Right cardiac atrium (tissue), 5 donors: ENCODE data around the gene REC114. TPM values are rescaled to one million over a fixed set of nuclear protein-coding genes. Genes with fewer than 3 reads are reported as not detected.

Source experiments
- ATAC-seq, 2 donors: fragments of 200-7000 bp; cut with Tn5 transposase; one replicate each; pipeline versions ENCODE4 v1.8.0 to v1.9.1; 2020; ENCODE audit warnings: moderate library complexity in 2 of 2, mild to moderate bottlenecking in 1 of 2
- DNase-seq, 3 donors: peaks; one replicate each; pipeline ENCODE4 v3.0.0-alpha.2; 2020
- H3K27ac ChIP-seq: one replicate; pipeline ENCODE4 v1.5.1; 2013; ENCODE audit warnings: mild to moderate bottlenecking, low read length, control low read depth, moderate library complexity
- H3K27me3 ChIP-seq: one replicate; pipeline ENCODE4 v1.6.1; 2013; ENCODE audit not compliant: control insufficient read depth, insufficient read depth
- H3K4me1 ChIP-seq: one replicate; pipeline ENCODE4 v1.6.1; 2013; ENCODE audit warnings: low read length; ENCODE audit not compliant: control insufficient read depth, insufficient read depth
- H3K4me3 ChIP-seq: one replicate; pipeline ENCODE4 v1.5.1; 2013; ENCODE audit warnings: low read length, control low read depth
- H3K9me3 ChIP-seq: one replicate; pipeline ENCODE4 v1.6.1; 2013; ENCODE audit warnings: low read length; ENCODE audit not compliant: control insufficient read depth
- whole genome bisulfite sequencing: extraction: QIAGEN DNeasy Blood & Tissue Kit; methylation state at CpG from one replicate; pipeline ENCODE4 v1.1.7; 2013; 5-methylcytosine and 5-hydroxymethylcytosine counted together
- intact Hi-C, 4 donors: fragments of 100-400 bp; cut with DNase I; formaldehyde crosslinking; loops; one replicate each; pipeline versions ENCODE4 v1.11.0 to v1.14.0; 2022 to 2023
- polyA plus RNA-seq: library from polyadenylated mRNA; stranded (reverse); fragments of 200-250 nt; gene quantifications from one replicate; pipeline ENCODE4 v1.2.3, GENCODE V29; 2013
- total RNA-seq, 4 donors: library from RNA; stranded (reverse); fragmentation: NEBNext Ultra II Directional; extraction: Animal tissue kit (Norgen Biotek cat#: 25700); gene quantifications; one replicate each; pipeline ENCODE4 v1.2.1, GENCODE V29; 2021
- donor health status: healthy with polysubstance abuse.
- donor health status: DM: no; HTN: yes; CAD: no.
- donor health status: DM: no; HTN: no; CAD: no.
- donor health status: DM: no; HTN: yes; CAD: no; lungs with severe emphysema.
- donor health status: DM: yes; HTN: yes; CAD: no.

REC114 gene
- total and polyA plus RNA-seq, 5 donors = 2.6 to 12.1 (median 5.1) TPM

DNA sequence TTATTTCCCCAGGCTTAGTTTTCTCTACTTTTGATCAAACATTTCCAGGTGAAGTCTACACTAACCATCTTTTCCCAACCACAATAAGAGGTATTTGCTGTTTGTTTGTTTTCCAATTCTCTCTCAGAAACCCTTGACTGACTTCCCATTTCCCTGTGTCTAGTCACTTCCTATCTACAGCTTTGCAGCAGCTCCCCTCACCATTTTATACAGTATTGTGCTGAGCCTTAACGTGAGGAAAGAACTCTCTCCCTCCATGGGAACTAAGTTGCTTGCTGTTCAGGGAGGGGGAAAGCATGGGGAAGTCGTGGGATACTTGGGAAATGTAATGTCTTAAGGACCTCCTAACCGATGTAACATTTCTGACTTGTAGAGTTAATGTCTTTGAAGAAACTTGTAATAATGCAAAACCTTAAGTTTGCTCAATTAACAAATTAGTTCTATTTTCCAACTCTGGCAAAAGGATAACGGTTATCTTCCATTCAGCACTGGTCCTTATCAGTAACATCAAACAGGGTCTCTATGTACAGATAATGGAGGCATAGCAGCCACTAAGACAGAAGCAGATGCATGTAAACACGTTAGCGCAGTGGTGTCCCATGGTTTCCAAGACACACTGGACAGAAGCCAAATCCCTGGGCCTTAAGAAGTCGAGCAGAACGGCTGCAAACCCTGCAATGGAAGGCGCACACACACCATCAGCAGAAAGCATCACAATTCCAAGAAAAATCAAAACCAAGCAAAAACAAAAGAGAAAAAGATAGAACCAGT is 150.5 kb downstream of the REC114 start:
- WGBS = 30% methylated on average over 9 of the region's 9 CpGs
- intact Hi-C loops = no loop called here
- ATAC-seq (peak; percentile 27 to 29), DNase-seq (peak in 2 of 3 donors; percentile 26 to 68)
- Histone ChIP-seq H3K4me3 (no peak overlapping the region), H3K9me3 (no peaks in the 10 kb centered on the region), H3K27me3 (no peaks in the 10 kb centered on the region), H3K27ac (no peak overlapping the region), H3K4me1 (peaks cover 13% of the 10 kb centered on the region)

DNA sequence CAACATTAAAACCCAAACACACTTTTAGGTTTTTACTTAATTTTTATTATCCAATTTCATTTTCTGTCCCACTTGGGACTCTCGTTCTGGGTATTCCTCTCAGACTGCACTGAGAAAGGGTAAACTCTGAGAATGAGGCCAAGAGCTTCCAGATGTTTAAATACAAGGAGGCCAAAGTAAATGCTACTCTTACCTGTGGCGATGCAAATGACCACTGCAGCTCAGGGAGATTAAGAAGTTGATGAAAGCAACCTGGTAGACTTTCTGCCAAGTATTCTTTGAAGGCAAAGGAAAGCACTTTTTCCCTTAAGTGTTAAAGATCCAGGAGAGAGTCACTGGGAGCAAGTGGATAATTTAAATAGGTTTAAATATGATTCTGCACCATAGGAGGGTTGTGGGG is 151.1 kb downstream of the REC114 start:
- Histone ChIP-seq H3K9me3 (no peaks in the 10 kb centered on the region), H3K4me3 (no peak overlapping the region), H3K4me1 (peaks cover 19% of the 10 kb centered on the region), H3K27me3 (no peaks in the 10 kb centered on the region), H3K27ac (no peak overlapping the region)
- intact Hi-C loops = no loop called here
- 65% methylated on average over 2 of the region's 2 CpGs for WGBS
- ATAC-seq (no peak), DNase-seq (no peak)

DNA sequence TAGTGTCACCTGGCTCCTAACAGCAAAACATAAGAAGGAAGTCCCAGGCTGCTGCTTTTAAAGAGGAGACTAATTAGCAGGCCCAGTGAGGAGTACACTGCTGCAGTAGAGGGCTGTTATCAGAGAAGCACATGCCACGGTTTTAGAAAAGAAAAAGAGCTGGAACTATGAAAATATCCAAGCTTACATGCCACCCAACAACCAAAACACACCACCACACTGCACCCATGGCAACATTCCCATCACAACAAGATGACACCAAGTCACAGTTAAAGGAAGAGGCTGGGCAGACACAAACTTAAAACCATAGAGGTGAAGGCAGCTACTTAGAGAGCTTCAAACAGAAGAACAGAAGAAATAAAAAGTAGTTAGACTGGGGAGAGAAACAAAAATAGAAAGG is 153.2 kb downstream of the REC114 start:
- no peak overlapping the region for H3K4me3 ChIP-seq
- WGBS = 10% methylated on average over 1 of the region's 1 CpG
- H3K4me1 ChIP-seq = peaks cover 21% of the 10 kb centered on the region
- peak overlapping the region; percentile 9 for H3K27ac ChIP-seq
- intact Hi-C loops = no loop called here
- no peaks in the 10 kb centered on the region for H3K27me3 ChIP-seq
- H3K9me3 ChIP-seq = no peaks in the 10 kb centered on the region
- DNase-seq (no peak), ATAC-seq (peak in 1 of 2 donors; percentile 22)

DNA sequence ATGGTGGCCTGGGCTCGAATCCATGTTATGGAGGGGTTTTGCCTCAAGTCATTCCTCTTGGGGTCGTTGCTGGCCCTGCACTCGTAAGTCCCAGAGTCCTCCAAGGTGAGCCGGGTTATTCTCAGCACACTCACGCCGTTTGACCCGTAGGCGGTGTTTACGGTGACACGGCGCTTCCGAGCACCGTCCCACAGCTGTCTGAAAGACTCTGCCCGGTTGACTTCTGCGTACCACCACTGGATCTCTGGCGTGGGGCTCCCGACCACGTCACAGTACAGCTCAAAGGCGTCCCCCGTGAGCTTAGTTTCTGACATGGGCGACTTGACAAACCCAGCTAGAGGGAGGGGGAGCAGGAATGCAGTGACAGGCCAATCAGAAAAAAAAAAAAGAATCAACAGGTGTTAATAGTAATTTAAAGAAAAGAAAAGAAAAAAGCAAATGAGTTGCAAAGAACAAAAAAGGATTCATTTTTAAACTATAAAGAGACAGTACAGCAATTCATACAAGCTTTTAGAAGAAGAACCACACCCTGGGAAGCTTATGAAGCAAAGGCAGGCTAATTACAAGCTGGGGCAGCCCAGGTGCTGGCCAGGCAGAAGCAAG is 154.2 kb downstream of the REC114 start:
- WGBS = 83% methylated on average over 21 of the region's 21 CpGs
- H3K4me3 ChIP-seq = no peak overlapping the region
- H3K27ac ChIP-seq = no peak overlapping the region
- intact Hi-C loops = no loop called here
- peak in 1 of 3 donors; percentile 38 for DNase-seq
- peak in 1 of 2 donors; percentile 5 for ATAC-seq
- peaks cover 23% of the 10 kb centered on the region for H3K4me1 ChIP-seq
- no peaks in the 10 kb centered on the region for H3K9me3 ChIP-seq
- no peaks in the 10 kb centered on the region for H3K27me3 ChIP-seq

DNA sequence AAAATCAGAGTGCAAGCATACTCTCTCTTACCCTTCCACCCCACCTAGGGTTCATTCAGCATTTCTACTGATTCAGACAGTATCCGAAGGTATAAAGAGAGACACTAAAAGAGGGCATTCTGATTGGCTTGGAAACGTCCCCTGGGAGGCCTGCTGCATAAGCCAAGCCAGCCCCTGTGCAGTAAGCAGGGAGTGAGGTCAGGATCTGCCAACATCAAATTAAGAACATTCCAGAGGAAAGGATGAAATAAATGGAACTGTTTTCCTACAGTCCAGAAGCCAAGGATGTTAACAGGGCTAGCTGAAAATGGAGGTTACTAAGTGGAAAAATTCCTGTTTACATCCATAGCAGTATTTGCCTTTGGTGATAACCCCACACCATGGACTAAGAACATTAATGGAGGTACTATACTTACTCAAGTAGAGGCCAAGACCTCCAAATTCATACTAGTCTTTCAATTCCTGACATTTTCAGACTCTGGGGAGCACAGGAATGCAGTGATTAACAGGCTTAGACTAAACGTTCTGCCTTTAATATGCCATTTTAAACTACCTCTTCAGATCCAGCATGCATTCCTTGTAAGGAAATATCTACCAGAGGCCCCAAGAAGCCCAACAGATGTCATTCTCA is 155.7 kb downstream of the REC114 start:
- ATAC-seq = peak; percentile 9 to 17
- H3K9me3 ChIP-seq = no peaks in the 10 kb centered on the region
- WGBS = 34% methylated on average over 3 of the region's 3 CpGs
- intact Hi-C loops = no loop called here
- no peak overlapping the region for H3K4me3 ChIP-seq
- peaks cover 20% of the 10 kb centered on the region for H3K4me1 ChIP-seq
- H3K27me3 ChIP-seq = no peaks in the 10 kb centered on the region
- no peak overlapping the region for H3K27ac ChIP-seq
- DNase-seq = peak; percentile 38 to 65 (median 60)

DNA sequence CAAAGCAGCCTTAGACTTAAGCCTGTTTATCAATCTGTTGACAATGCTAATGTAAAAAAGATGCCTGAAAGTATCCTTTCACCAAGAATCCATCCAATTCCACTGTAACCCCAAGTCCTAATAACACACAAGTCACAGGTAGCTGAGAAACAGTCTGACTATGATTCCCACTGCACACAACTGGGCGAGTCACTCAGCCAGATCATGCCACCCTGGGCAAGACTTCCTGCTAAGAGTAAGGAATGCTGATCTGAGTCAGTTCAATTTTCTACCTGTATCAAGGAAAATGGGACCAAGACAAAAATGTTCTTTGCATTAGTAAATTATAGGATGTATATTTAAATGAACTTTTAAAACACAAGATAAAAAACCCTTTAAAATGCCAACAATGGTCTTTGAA is 157.0 kb downstream of the REC114 start:
- WGBS = 94% methylated on average over 1 of the region's 1 CpG
- Histone ChIP-seq H3K27me3 (no peaks in the 10 kb centered on the region), H3K4me3 (no peak overlapping the region), H3K9me3 (no peaks in the 10 kb centered on the region), H3K27ac (no peak overlapping the region), H3K4me1 (peaks cover 17% of the 10 kb centered on the region)
- ATAC-seq (no peak), DNase-seq (no peak)
- intact Hi-C loops = no loop called here

DNA sequence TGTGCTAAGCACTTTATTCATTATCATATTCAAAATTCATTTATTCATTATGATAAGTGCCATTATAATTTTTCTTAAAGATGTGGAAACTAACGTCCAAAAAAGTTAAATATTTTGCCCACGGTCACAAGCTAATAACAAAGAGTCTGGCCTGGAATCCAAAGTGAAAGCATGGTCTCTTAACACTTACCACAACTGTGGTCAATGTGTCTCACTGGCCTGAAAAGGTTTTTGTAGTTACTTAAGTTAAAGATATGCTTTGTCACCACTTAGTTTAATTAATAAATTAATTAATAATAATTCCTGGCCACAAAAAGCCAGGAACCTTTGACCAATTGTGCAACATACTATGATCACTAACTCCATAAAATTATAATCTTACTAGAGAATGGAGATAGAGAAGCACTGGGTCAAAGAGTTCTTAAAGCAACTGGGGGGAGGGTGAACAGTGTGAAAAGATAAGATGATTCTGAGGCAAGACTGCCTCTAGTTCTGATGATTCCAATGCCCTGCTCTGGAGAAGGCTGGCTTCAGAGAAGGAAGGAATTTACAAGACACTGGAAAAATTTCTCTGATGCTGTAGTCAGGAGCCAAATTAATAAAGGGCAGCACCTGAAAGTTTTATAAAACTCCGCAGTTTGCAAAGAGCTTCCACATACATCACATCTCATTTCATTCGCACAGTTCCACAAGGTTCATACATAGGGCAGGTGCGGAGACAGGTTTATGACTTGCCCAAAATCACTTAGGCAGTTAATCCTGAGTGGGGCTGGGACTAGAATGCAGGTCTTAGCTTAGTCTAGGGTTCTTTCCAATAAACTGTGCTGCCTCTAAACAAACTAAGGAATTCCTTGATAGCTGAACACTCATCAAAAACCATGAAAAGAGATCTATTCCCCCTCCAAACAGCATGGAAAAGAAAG is 157.7 kb downstream of the REC114 start:
- H3K9me3 ChIP-seq = no peaks in the 10 kb centered on the region
- no peak for ATAC-seq
- H3K4me1 ChIP-seq = peaks cover 17% of the 10 kb centered on the region
- peak overlapping the region; percentile 25 for H3K27ac ChIP-seq
- 81% methylated on average over 5 of the region's 5 CpGs for WGBS
- intact Hi-C loops = no loop called here
- DNase-seq = no peak
- H3K4me3 ChIP-seq = no peak overlapping the region
- no peaks in the 10 kb centered on the region for H3K27me3 ChIP-seq

DNA sequence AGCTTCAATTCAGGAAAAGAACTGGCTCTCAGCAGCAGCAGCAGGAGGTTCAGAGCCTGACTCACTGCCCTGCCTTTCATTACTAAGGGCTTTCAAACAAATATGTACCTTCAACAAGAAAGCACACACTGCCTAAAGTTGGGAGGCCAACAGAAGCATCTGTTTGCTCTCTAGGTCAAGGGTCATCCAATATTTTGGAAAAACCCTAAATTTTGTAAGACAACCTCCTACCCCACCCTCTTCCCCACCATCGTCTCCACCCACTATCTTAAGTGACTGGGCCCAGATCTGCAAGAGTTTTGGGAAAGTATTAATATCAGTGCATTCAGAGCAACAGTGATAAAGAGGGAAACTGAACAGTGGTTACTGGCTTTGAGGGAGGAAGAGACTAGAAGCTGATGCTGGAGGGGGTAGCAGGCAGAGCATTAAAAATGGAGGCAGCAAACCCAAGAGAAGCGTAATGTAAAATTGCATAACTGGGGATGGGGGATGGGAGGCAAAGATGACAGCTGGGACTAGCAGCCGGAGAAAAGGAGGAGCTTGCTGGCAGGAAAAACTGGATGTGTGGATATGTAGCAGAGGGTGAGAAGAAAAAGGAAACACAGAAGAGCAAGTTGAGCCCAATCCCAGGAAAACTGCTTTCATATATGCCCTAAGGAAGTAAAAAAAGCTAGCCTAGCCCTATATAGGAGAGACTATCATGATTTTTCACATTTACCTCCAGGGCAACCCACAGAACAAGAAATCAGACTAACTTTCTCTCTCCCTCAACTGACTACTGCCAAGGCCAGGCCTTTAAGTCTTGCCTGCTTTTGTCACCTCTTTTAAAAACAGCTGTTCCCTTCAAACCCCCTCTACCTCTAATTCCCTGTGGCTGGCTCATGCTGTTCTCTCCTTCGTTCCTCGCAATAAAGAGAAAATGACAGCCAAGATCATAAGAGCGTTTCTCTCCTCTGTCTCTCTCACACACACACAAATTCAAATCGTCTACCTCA is 158.8 kb downstream of the REC114 start:
- ATAC-seq (peak; percentile 64 to 67), DNase-seq (peak in 2 of 3 donors; percentile 37 to 59)
- H3K4me3 ChIP-seq = no peak overlapping the region

DNA sequence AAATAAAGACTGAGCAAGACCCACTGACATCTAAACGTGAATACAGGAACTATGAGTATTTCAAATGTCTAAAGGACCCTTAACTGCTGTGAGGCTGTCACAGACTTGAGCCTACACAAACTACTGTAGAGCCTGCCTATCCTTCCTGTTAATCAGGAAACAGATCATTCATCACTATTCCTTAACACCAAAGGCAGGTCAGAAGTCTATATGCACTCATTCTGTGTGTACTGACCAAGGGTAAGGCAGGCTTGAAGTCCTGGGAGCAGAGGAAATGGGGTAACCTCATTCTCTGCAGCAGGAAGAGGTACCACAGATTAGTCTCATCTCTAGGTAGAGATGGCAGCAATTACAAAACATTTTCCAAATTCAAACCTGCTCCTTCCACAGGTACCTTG is 159.5 kb downstream of the REC114 start:
- intact Hi-C loops = no loop called here
- no peaks in the 10 kb centered on the region for H3K27me3 ChIP-seq
- peak in 1 of 2 donors; percentile 30 for ATAC-seq
- no peak overlapping the region for H3K4me3 ChIP-seq
- WGBS = 0% methylated on average over 1 of the region's 1 CpG
- H3K27ac ChIP-seq = peak overlapping the region; percentile 60
- H3K4me1 ChIP-seq = peaks cover 13% of the 10 kb centered on the region
- H3K9me3 ChIP-seq = no peaks in the 10 kb centered on the region
- DNase-seq = no peak

More for the DNA sequence above, 158.8 kb downstream of the REC114 start:
- Histone ChIP-seq H3K27ac (peak overlapping the region; percentile 60), H3K27me3 (no peaks in the 10 kb centered on the region), H3K4me1 (peaks cover 17% of the 10 kb centered on the region), H3K9me3 (no peaks in the 10 kb centered on the region)
- WGBS = 24% methylated on average over 7 of the region's 7 CpGs
- intact Hi-C loops = no loop called here

DNA sequence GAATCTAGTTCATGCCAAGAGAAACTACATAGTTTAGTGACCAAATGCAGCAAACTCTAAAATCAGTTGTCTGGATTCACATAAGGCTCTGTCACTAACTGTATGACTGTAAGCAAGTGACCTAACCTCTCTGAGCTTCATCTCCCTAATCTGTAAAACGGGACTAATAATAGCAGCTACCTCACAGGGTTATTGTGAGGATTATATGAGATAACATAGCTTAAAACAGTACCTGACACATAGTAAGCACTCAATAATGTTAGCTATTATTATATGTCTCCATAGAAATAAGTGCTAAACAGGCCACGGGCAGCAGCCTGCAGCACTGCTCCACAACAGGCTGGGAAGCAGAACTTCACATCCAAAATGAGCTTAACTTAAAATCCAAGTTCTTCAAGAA is 160.0 kb downstream of the REC114 start:
- intact Hi-C loops = no loop called here
- Histone ChIP-seq H3K4me1 (peaks cover 13% of the 10 kb centered on the region), H3K4me3 (no peak overlapping the region), H3K27me3 (no peaks in the 10 kb centered on the region), H3K9me3 (no peaks in the 10 kb centered on the region), H3K27ac (no peak overlapping the region)
- ATAC-seq (peak; percentile 20 to 33), DNase-seq (no peak)
- 49% methylated on average over 2 of the region's 2 CpGs for WGBS
